HCT116 (cell line): ENCODE data around the gene PRKN. TPM values are rescaled to one million over a fixed set of nuclear protein-coding genes. Genes with fewer than 3 reads are reported as not detected.

ENCODE experiments used
- ATAC-seq: fragments of 200-7000 bp; cut with Tn5 transposase; 2 replicates; pipeline ENCODE4 v1.9.1; 2020; ENCODE audit warnings: mild to moderate bottlenecking, moderate library complexity
- BruUV-seq: library from RNA; stranded (reverse); fragments of 400-500 nt; replicated peaks from 2 replicates; lab custom pipeline; 2021; lab: Mats Ljungman, UMichigan
- CTCF ChIA-PET: fragments of 300-600 bp; sonication (Branson Sonifier 250); formaldehyde crosslinking; loops from one replicate; lab custom pipeline; 2021; ENCODE audit warnings: antibody characterized with exemption; lab: Charles Lee
- POLR2A ChIA-PET: fragments of 300-600, 350-600 bp; sonication (Branson Sonifier 250); formaldehyde crosslinking; loops from one replicate; lab custom pipeline; 2021; ENCODE audit warnings: antibody characterized with exemption; lab: Charles Lee
- RAD21 ChIA-PET, 2 experiments: fragments of 300-600 bp; sonication (Branson Sonifier 250); formaldehyde crosslinking; loops; one replicate each; lab custom pipeline; 2023; ENCODE audit warnings: low total read pairs in 2 of 2; ENCODE audit not compliant: uncharacterized antibody in 2 of 2, unreplicated experiment in 2 of 2, low non-redundant PET in 1 of 2; lab: Charles Lee
- DNase-seq: peaks from one replicate; pipeline ENCODE4 v3.0.0-alpha.2; 2010; ENCODE audit warnings: low read depth, low spot score
- H2AFZ ChIP-seq: fragments of 200-600 bp; shearing (Covaris generic), sonication (generic); 2 replicates; pipeline ENCODE4 v1.6.1; 2017; ENCODE audit warnings: low read depth, mixed run types, mixed read lengths, antibody characterized with exemption, low read length; ENCODE audit not compliant: poor library complexity, severe bottlenecking
- H3K27ac ChIP-seq: 2 replicates; pipeline ENCODE4 v1.5.1; 2012; ENCODE audit warnings: low read depth, low read length
- H3K27me3 ChIP-seq: fragments of 200-600 bp; sonication (generic); 2 replicates; pipeline ENCODE4 v1.6.1; 2016; ENCODE audit warnings: mixed run types, low read length, mixed read lengths; ENCODE audit not compliant: insufficient read depth
- H3K36me3 ChIP-seq, 2 experiments: fragments of 200-500 bp in 1 of 2; fragments of 200-600 bp in 1 of 2; sonication (Bioruptor generic) in 1 of 2; sonication (generic) in 1 of 2; 2 replicates each; pipeline versions ENCODE4 v1.5.1 to v1.6.1; 2014 to 2016; ENCODE audit warnings: low read length in 2 of 2, inconsistent platforms in 1 of 2, mixed read lengths in 1 of 2, mixed run types in 1 of 2; ENCODE audit not compliant: insufficient read depth in 2 of 2, control insufficient read depth in 1 of 2
- H3K4me1 ChIP-seq, 2 experiments: fragments of 200-600 bp in 1 of 2; sonication (generic) in 1 of 2; 2 replicates each; pipeline versions ENCODE4 v1.5.1 to v1.6.1; 2012 to 2017; ENCODE audit warnings: low read length in 2 of 2, inconsistent platforms in 1 of 2, mild to moderate bottlenecking in 1 of 2, mixed read lengths in 1 of 2, mixed run types in 1 of 2, moderate library complexity in 1 of 2; ENCODE audit not compliant: insufficient read depth in 2 of 2, control insufficient read depth in 1 of 2
- H3K4me2 ChIP-seq: fragments of 200-600 bp; sonication (generic); 2 replicates; pipeline ENCODE4 v1.6.1; 2017; ENCODE audit warnings: mixed run types, low read length, mixed read lengths
- H3K4me3 ChIP-seq, 2 experiments: fragments of 200-600 bp in 1 of 2; sonication (generic) in 1 of 2; replicated peaks in 1 of 2; 2 replicates each; pipeline ENCODE4 v1.5.1; 2011 to 2016; ENCODE audit warnings: low read length in 2 of 2, control low read depth in 1 of 2, low read depth in 1 of 2, mild to moderate bottlenecking in 1 of 2, mixed read lengths in 1 of 2, mixed run types in 1 of 2
- H3K79me2 ChIP-seq: fragments of 200-600 bp; sonication (generic); 2 replicates; pipeline ENCODE4 v1.6.1; 2017; ENCODE audit warnings: mild to moderate bottlenecking, mixed run types, low read length, moderate library complexity, mixed read lengths; ENCODE audit not compliant: insufficient read depth
- H3K9ac ChIP-seq: fragments of 200-600 bp; sonication (generic); 2 replicates; pipeline ENCODE4 v1.6.1; 2016; ENCODE audit warnings: low read length, mixed read lengths
- H3K9me2 ChIP-seq: fragments of 200-600 bp; sonication (generic), shearing (Covaris generic); 2 replicates; pipeline ENCODE4 v1.6.1; 2017; ENCODE audit warnings: mixed run types, mild to moderate bottlenecking, moderate library complexity; ENCODE audit not compliant: insufficient read depth
- H3K9me3 ChIP-seq, 2 experiments: fragments of 200-500 bp in 1 of 2; fragments of 200-600 bp in 1 of 2; sonication (Bioruptor generic) in 1 of 2; sonication (generic) in 1 of 2; 2 replicates each; pipeline ENCODE4 v1.6.1; 2014 to 2017; ENCODE audit warnings: low read length in 2 of 2, mixed read lengths in 2 of 2, inconsistent platforms in 1 of 2, low read depth in 1 of 2, mild to moderate bottlenecking in 1 of 2, mixed run types in 1 of 2, moderate library complexity in 1 of 2; ENCODE audit not compliant: control insufficient read depth in 1 of 2, insufficient read depth in 1 of 2
- H4K20me1 ChIP-seq: fragments of 200-600 bp; sonication (generic), shearing (Covaris generic); 2 replicates; pipeline ENCODE4 v1.6.1; 2017; ENCODE audit warnings: mixed run types, mild to moderate bottlenecking, moderate library complexity; ENCODE audit not compliant: insufficient read depth
- JUND ChIP-seq: IDR thresholded peaks from 2 replicates; pipeline ENCODE4 v1.6.1; 2012
- MAX ChIP-seq: IDR thresholded peaks from 2 replicates; pipeline ENCODE4 v1.6.1; 2012
- REST ChIP-seq: IDR thresholded peaks from 2 replicates; pipeline ENCODE4 v1.6.1; 2012; ENCODE audit warnings: low read depth
- ZBTB33 ChIP-seq: IDR thresholded peaks from 2 replicates; pipeline ENCODE4 v1.6.1; 2011; ENCODE audit warnings: mild to moderate bottlenecking, low read length, moderate library complexity; ENCODE audit not compliant: insufficient replicate concordance; ENCODE audit errors: extremely low read depth
- intact Hi-C: fragments of 100-400 bp; cut with micrococcal nuclease; formaldehyde crosslinking; loops from 2 replicates; pipeline ENCODE4 v1.10.0; 2022
- total RNA-seq: library from RNA; stranded (reverse); gene quantifications from one replicate; pipeline ENCODE4 v1.2.1, GENCODE V29; 2021; ENCODE audit not compliant: unreplicated experiment

The PRKN gene
- total RNA-seq, 1 experiment from 2014 or later = 2.6 TPM

- H4K20me1 ChIP-seq = no peaks in the 10 kb centered on the region
- ChIA-PET POLR2A (no interaction called here), RAD21 (no interaction called here), CTCF (no interaction called here)
- H3K9ac ChIP-seq = no peak overlapping the region
- no peak overlapping the region for H3K4me3 ChIP-seq
- no peak overlapping the region for H3K4me2 ChIP-seq
- ATAC-seq (no peak), DNase-seq (no peak)
- no peak overlapping the region for H3K27ac ChIP-seq
- H3K9me3 ChIP-seq = no peaks in the 10 kb centered on the region
- no peaks in the 10 kb centered on the region for H3K4me1 ChIP-seq
- no peaks in the 10 kb centered on the region for H3K9me2 ChIP-seq
- H3K27me3 ChIP-seq = no peaks in the 10 kb centered on the region
- H2AFZ ChIP-seq = no peak overlapping the region
- H3K79me2 ChIP-seq = no peaks in the 10 kb centered on the region
- intact Hi-C loops = loop anchor here (5.0 kb wide), 1 partner anchor 374 kb away; no protein-coding TSS in a partner anchor
- no peaks in the 10 kb centered on the region for H3K36me3 ChIP-seq
- TF ChIP-seq JUND (no peak), ZBTB33 (no peak), REST (no peak), MAX (no peak)
- BruUV-seq = no TSS peak
Observed at GRCh38 chr6:162613310-162613709, 114.3 kb downstream of the PRKN start.
